Measurements from ENCODE around the gene GNG7. TPM values are rescaled to one million over a fixed set of nuclear protein-coding genes. Genes with fewer than 3 reads are reported as not detected.
"Not testable (repeated sequence)": the region's sequence is repeated elsewhere in the genome, so short reads cannot be mapped to it uniquely, and the experiment has no call there.

GNG7 gene
- total RNA-seq, 1 experiment from 2014 or later = 7.7 TPM

- no peak overlapping the region for H3K9ac ChIP-seq (ENCODE audit: extremely low read depth, insufficient read length, low read length)
- H2BK12ac ChIP-seq (ENCODE audit: insufficient read length, low read depth, low read length) = no peak overlapping the region
- H3K27me3 Mint-ChIP-seq (ENCODE audit: low read depth) = peaks cover 50% of the 10 kb centered on the region
- H2BK15ac ChIP-seq (ENCODE audit: low read depth, low read length) = no peak overlapping the region
- H3K18ac ChIP-seq (ENCODE audit: insufficient read length, low read depth, low read length) = no peak overlapping the region
- H3K9me3 Mint-ChIP-seq = no peaks in the 10 kb centered on the region; a peak in 2 of 5 replicates
- H2BK5ac ChIP-seq (ENCODE audit: insufficient read length, low read length) = no peak overlapping the region
- H3K27me3 ChIP-seq (ENCODE audit: insufficient read depth, low read length) = peaks cover 9% of the 10 kb centered on the region; the same call in 1 of the 2 replicates
- peak overlapping the region; percentile 59 to 79 for H3K4me3 Mint-ChIP-seq
- H4K20me1 ChIP-seq (ENCODE audit: control insufficient read depth, insufficient read depth, insufficient read length) = no peaks in the 10 kb centered on the region
- H3K4me1 ChIP-seq (ENCODE audit: insufficient read depth, low read length) = no peaks in the 10 kb centered on the region; the same call in 1 of the 2 replicates
- H3K4me1 Mint-ChIP-seq = peaks cover 9 to 25% of the 10 kb centered on the region in 2 experiments
- no peak overlapping the region for H3K14ac ChIP-seq (ENCODE audit: insufficient read depth, low read length)
- peak overlapping the region; percentile 40 for H3K4me2 ChIP-seq (ENCODE audit: insufficient read depth, insufficient read length, low read length)
- H3K79me2 ChIP-seq (ENCODE audit: insufficient read depth, low read length) = no peaks in the 10 kb centered on the region
- no peak overlapping the region for H2BK20ac ChIP-seq (ENCODE audit: low read depth, low read length, poor library complexity, severe bottlenecking)
- no peak overlapping the region for H3K4ac ChIP-seq (ENCODE audit: low read depth, low read length)
- DNase-seq = no peak
- H3K36me3 Mint-ChIP-seq (ENCODE audit: insufficient read depth in 1 of 3, low read depth in 3 of 3) = no peaks in the 10 kb centered on the region
- no peak overlapping the region for H4K5ac ChIP-seq (ENCODE audit: insufficient read length, low read depth, low read length)
- no CpG with 5 or more reads among the region's 21 CpGs for WGBS (ENCODE audit: extremely low coverage, insufficient read length, low lambda C conversion rate)
- no peak for TF ChIP-seq CTCF (conservative IDR thresholded peaks at IDR 0.05)
- no peak overlapping the region for H3T11ph ChIP-seq (ENCODE audit: low read length)
- no peak overlapping the region for H3K27ac ChIP-seq (ENCODE audit: insufficient read length, low read depth, low read length)
- no peak overlapping the region for H4K8ac ChIP-seq (replicated peaks; ENCODE audit: insufficient read length, low read depth, low read length)
- no peaks in the 10 kb centered on the region for H3K23me2 ChIP-seq (ENCODE audit: insufficient read length, low read depth, low read length, poor library complexity, severe bottlenecking)
- H3K56ac ChIP-seq (ENCODE audit: insufficient read length, low read depth, low read length) = no peak overlapping the region
- H2BK120ac ChIP-seq (ENCODE audit: low read depth, low read length, poor library complexity, severe bottlenecking) = no peak overlapping the region
- no peak overlapping the region for H3K23ac ChIP-seq (ENCODE audit: insufficient read length, low read depth, low read length)
- H3K27ac Mint-ChIP-seq = no peak overlapping the region
- H2AK5ac ChIP-seq (ENCODE audit: insufficient read length, low read length) = no peak overlapping the region
- no peaks in the 10 kb centered on the region for H3K79me1 ChIP-seq (ENCODE audit: insufficient read depth, low read depth, low read length, poor library complexity, severe bottlenecking)
- no peak overlapping the region for H2AFZ ChIP-seq (ENCODE audit: low read length)
- H4K91ac ChIP-seq (ENCODE audit: insufficient read length, low read depth, low read length) = no peak overlapping the region
- H3K9me3 ChIP-seq (ENCODE audit: control insufficient read depth, low read depth, low read length) = no peaks in the 10 kb centered on the region
These were observed 208.4 kb downstream of the GNG7 start for GRCh38 chr19:2494084-2494446.

GRCh38 chr19:2493448-2493847, 209.0 kb downstream of the GNG7 start:
- not testable (repeated sequence) for H2AK5ac ChIP-seq (ENCODE audit: insufficient read length, low read length); H2BK20ac ChIP-seq (ENCODE audit: low read depth, low read length, poor library complexity, severe bottlenecking); H3K36me3 Mint-ChIP-seq (ENCODE audit: insufficient read depth in 1 of 3, low read depth in 3 of 3); H4K5ac ChIP-seq (ENCODE audit: insufficient read length, low read depth, low read length); H3K56ac ChIP-seq (ENCODE audit: insufficient read length, low read depth, low read length); H3T11ph ChIP-seq (ENCODE audit: low read length); H2BK5ac ChIP-seq (ENCODE audit: insufficient read length, low read length); H3K4me1 ChIP-seq (ENCODE audit: insufficient read depth, low read length); H3K18ac ChIP-seq (ENCODE audit: insufficient read length, low read depth, low read length); H3K14ac ChIP-seq (ENCODE audit: insufficient read depth, low read length); H3K9me3 Mint-ChIP-seq; DNase-seq; H4K91ac ChIP-seq (ENCODE audit: insufficient read length, low read depth, low read length); H3K9me3 ChIP-seq (ENCODE audit: control insufficient read depth, low read depth, low read length); H4K20me1 ChIP-seq (ENCODE audit: control insufficient read depth, insufficient read depth, insufficient read length); H3K23ac ChIP-seq (ENCODE audit: insufficient read length, low read depth, low read length); H3K4ac ChIP-seq (ENCODE audit: low read depth, low read length); H2BK12ac ChIP-seq (ENCODE audit: insufficient read length, low read depth, low read length); H3K79me1 ChIP-seq (ENCODE audit: insufficient read depth, low read depth, low read length, poor library complexity, severe bottlenecking); H3K23me2 ChIP-seq (ENCODE audit: insufficient read length, low read depth, low read length, poor library complexity, severe bottlenecking); H3K27ac ChIP-seq (ENCODE audit: insufficient read length, low read depth, low read length); H3K4me2 ChIP-seq (ENCODE audit: insufficient read depth, insufficient read length, low read length); H3K27ac Mint-ChIP-seq; H4K8ac ChIP-seq (replicated peaks; ENCODE audit: insufficient read length, low read depth, low read length); H3K79me2 ChIP-seq (ENCODE audit: insufficient read depth, low read length); H2AFZ ChIP-seq (ENCODE audit: low read length); H2BK15ac ChIP-seq (ENCODE audit: low read depth, low read length); H2BK120ac ChIP-seq (ENCODE audit: low read depth, low read length, poor library complexity, severe bottlenecking); H3K9ac ChIP-seq (ENCODE audit: extremely low read depth, insufficient read length, low read length)
- Mint-ChIP-seq H3K4me3 (peak overlapping the region; percentile 42 to 62; a peak in 1 of 5 replicates), H3K27me3 (ENCODE audit: low read depth) (peaks cover 55% of the 10 kb centered on the region), H3K4me1 (peaks cover 7 to 24% of the 10 kb centered on the region in 2 experiments)
- no CpG with 5 or more reads among the region's 14 CpGs for WGBS (ENCODE audit: extremely low coverage, insufficient read length, low lambda C conversion rate)
- peaks cover 12% of the 10 kb centered on the region; the same call in 1 of the 2 replicates for H3K27me3 ChIP-seq (ENCODE audit: insufficient read depth, low read length)
